Measurements from ENCODE around the gene DUSP11.
"Not testable (repeated sequence)": the region's sequence is repeated elsewhere in the genome, so short reads cannot be mapped to it uniquely, and the experiment has no call there.

DUSP11 gene

DNA sequence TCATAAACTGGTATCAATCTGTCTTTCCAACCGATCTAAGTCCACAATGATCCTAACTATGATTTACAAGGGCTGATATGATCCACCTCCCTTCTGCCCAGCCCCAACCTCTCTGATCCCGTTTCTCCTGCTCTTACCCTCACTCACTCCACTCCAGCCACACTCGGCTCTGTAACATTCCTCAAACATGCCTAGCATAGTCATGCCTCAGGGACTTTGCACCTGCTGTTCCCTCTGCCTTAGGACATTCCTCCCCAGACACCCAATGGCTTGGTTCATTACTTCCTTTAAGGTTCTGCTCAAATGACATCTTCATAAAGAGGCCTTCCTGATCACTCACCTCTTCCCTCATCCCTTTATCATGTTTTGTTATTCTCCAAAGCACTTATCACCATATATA lies 9.2 kb downstream of the DUSP11 start:
- DNase-seq, result no peak

DNA sequence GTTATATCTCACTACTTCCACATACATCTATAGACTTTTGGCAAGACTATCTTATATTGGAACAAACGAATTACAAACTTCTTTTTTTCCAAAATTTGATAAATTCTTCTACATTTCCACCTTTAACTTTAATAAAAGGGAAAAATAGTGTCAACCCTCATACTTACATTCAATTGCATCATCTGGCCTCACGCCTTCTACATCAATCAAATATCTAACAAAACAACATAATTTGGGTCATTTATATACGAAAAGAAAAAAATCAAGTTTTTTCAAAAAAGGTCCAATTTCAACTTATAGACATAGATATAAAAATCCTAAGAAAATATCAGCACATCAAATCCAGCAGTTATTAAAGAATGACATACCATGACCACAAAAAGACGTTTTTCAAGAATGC lies 12.9 kb downstream of the DUSP11 start:
- no peak for DNase-seq

DNA sequence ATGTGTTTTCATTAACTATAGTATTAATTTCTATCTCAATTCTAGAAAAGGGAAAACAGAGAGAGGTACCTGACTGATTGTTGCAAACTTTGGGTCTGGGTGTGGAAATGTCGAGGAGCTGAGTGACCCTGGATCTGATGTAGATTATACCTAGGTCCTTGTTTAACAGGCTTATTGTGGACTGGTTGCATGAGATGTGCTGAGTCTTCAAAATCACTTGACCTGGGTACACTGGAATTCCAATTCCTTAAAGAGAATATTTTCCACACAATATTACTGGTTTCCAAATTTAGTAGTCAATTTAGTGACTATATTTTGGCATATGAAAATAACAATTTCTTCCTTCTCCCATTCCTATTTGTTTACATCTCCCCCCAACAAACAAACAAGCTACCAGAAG lies 13.6 kb downstream of the DUSP11 start:
- no peak for DNase-seq

GRCh38 chr2:73764945-73765344 lies 15.0 kb downstream of the DUSP11 start:
- DNase-seq, result no peak

GRCh38 chr2:73762571-73762970 lies 17.3 kb downstream of the DUSP11 start:
- DNase-seq, result no peak

DNA sequence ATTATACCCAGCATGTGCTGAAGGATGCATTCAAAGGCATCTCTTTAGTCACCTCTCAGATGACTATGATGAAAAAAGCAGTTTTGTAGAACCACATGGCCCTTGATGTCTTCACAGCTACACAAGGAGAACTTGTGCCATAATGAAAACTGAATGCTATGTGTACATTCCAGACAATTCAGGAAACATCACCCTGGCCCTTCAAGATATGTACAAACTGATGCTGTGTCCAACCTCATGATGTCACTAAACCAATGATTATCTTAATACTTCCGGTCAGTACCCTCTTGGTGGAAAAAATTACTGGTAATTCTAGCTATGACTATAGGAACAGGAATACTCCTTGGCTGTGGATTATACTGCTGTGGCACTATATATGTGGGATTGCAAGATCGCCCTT lies 20.0 kb downstream of the DUSP11 start:
- no peak for DNase-seq

DNA sequence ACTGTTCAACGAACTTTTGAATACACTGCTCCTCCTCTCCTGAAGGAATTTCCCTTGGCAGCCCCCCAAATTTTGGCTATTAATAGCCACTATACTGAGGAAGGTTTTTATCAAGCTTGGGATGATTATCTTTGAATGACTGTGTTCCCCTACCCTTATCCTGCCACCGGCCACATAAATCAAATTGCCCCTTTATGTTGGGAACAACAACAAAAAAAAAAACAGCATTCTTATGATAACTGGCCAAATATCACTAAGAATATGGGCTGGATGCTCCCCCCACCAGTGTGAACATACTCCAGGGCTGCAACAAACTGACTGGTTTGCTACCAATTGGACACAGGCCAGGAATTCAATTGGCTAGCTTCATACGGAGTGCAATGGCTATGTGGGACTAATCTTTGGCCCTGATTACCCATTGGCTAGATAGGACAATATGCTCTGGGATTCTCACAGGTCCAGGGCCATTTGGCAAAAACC lies 20.6 kb downstream of the DUSP11 start:
- no peak for DNase-seq

- not testable (repeated sequence) for DNase-seq
These were observed 25.6 kb downstream of the DUSP11 start for GRCh38 chr2:73754332-73754731.

GRCh38 chr2:73749314-73749713 lies 30.6 kb downstream of the DUSP11 start:
- DNase-seq, result no peak

DNA sequence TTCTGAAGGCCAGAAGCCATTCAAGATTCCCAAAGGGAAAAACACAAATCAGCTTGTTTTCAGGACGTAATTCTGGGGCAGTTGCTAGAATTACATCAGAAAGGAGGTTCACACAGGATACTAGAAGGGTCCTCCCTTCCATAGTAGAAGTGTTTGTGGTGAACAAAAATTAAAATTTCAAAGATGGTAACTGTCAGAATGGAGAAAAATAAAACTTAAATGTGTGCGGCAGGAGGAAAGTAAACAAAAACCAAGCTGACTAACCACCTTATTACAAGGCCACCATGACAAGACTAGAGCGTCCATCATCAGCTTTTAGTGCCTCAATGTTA lies 33.1 kb downstream of the DUSP11 start:
- no peak for DNase-seq

- no peak for DNase-seq
These were observed 33.7 kb downstream of the DUSP11 start for GRCh38 chr2:73746015-73746876.

DNA sequence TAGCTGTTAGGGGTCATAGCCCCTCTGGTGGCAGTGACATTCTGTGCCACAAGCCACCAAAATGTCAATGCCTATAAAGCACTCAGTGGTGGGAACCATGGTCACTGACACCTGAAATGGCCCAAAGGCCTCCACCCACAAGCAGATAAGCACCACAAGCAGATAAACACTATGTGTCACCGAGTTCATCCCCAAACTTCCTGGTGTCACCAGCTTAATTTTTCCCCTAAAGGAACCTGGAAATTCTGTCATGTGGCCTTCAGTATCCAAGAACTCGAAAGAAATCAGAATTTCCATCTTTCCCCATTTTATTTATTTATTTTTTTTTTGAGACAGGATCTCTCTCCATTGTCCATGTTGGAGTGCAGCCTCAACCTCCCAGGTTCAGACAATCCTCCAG lies 39.1 kb downstream of the DUSP11 start:
- no peak for DNase-seq

- no peak for DNase-seq
These were observed 40.8 kb downstream of the DUSP11 start for GRCh38 chr2:73739101-73739500.

- DNase-seq, result peak; percentile 78 to 90 (median 84)
These were observed 42.8 kb downstream of the DUSP11 start, which contains the start of gene TPRKB for GRCh38 chr2:73736855-73737779. Gene TPRKB (minus strand): TSS chr2:73737345. CDS start chr2:73734569, 2,776 bp downstream.

GRCh38 chr2:73736378-73736777 lies 43.5 kb downstream of the DUSP11 start:
- DNase-seq, result no peak

GRCh38 chr2:73730810-73731209 lies 49.1 kb downstream of the DUSP11 start:
- no peak for DNase-seq

GRCh38 chr2:73728711-73729110 lies 51.2 kb downstream of the DUSP11 start:
- DNase-seq, result no peak

DNA sequence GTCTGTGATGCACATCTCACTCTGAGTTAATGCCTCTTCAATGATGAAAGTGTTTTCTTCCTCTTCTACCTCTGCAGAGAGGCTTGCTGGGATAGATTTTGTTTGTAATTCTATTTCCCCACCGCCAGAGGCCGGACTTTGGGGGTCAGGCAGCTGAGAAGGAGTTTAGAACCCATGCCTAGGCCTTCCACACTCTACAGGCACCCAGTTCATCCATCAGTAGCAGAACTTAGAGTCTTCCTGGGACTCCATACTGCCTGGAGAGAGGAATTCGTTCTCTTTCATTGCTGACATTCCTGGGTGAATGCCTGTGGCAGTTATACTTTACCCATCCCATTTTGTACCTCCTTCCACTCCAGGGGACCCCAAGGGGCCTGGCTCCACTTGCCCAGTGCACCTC lies 51.9 kb downstream of the DUSP11 start:
- no peak for DNase-seq

GRCh38 chr2:73726657-73727056 lies 53.2 kb downstream of the DUSP11 start:
- not testable (repeated sequence) for DNase-seq

GRCh38 chr2:73718851-73719621 lies 60.9 kb downstream of the DUSP11 start:
- no peak for DNase-seq

DNA sequence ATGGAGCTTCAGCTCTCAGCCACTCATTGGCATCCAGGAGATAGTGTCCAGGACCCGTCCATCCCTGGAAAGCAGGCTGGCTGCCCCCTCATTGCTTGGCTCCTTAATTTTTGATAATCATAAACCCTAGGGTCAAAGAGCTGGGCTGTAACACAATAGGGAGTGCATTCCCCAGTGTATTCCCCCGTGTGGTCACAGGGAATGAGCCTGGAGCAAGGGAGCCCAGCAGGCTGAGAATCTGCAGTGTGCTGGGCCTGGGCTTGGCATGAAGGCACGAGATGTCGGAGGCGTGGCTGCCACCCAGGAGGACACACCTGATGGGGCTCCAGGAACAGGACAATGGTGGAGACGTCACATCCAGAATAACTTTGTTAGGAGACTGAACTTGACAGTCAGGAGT lies 61.5 kb downstream of the DUSP11 start:
- DNase-seq, result no peak

DNA sequence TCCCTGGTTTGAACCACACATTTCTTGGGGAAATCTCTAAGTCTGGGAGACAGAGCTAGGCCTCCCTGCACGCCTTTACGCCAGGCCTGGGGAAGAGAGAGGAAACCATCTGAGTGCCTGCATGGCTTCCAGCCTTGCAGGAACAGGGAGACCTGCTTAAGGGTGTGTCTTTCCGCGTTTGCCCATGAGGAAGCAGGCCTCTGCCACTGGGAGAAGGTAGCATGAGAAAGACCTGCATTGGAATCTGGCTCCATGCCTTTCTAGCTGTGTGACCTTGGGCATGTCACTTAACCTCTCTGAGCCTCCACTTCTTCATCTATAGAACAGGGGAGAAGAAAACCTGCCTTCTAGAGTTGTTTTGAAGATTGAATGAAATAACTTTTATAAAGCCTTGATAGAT lies 62.2 kb downstream of the DUSP11 start:
- DNase-seq, result not testable (repeated sequence)

DNA sequence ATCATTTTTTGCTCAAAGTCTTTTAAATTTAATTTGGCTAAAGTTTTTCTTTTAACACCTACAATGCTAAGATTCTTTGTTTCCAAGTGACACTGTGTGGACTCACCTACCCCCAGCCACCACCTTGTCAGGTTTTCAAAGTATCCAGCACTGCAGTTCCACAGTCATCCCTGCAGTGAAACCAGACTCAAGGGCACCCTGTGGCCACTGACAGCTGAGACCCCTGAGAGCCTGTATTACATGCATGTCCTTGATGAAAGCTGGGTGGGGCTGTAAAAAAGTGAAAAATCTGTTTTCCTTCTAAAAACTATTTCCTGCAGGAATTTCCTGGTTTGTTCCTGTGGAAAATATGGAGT lies 62.7 kb downstream of the DUSP11 start:
- DNase-seq, result no peak
